Activated CD8-positive, alpha-beta memory T cell treated with anti-CD3 and anti-CD28 coated beads, Interleukin-2, amount 50 U/mL, for 1 hour (primary cell): ENCODE measurements around the gene ENO1.

Source experiments
- DNase-seq: peaks from one replicate; pipeline ENCODE4 v3.0.0-alpha.2; 2020; ENCODE audit errors: extremely low read depth

ENO1 gene

DNA sequence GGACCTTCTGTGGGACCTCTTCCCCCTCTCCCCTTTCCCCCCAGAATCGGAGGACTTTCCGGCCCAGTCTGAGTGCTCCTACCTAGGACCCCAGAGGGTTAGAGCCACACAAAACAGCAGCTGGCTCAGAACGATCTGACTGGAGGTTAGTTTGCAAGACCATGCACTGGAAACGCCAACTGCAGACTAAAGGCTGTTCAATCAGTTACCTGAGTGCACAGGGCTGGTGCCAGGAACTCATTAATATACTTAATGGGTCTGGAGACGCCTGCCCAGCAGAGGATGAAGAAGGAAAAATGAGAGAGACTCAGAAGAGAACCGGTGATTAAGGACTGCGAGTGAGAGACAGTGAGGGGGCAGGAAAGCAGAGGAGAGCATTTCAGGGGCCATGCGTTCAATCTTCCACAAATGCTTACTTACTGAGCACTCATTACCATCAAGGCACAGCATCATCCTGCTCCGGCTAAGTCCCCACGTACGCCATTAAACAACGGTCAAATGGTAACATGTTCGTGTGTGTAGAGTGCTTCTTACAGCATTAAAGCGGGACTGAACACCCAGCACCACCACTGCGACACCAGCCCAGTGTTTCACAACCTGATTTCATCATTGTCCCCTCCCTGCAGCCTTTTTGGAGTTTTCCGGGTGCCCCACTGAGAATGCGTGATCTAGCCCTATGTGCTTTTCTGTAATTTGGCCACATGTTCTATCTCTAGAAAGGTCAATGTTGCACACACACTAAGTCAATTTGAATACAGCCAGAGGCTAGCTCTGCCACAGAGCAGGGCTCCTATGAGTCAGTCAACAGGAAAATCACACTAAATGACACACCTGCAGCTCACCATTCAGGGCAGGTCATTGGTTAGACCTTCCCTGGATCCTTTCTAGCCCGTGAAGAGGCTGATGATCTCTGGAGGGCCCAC lies 7.6 kb downstream of the ENO1 start:
- DNase-seq = no peak

DNA sequence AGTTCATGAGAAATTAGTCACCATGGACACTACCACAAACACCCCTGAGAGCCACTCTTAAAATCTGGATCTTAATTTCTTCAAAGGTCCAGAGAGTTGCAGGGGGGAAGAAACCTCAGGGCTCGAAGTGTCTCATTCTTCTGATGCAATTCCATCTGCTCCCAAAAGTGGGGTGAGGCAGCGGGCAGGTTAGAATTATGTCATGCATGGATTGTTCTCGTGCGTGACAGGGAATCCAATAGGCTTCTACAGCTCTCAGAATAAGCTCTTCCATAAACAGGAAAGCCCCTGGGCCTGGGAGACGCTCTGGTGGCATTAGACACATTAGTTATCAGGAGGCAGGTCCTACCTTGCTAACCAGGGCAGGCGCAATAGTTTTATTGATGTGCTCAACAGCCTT lies 8.4 kb downstream of the ENO1 start:
- DNase-seq = no peak

DNA sequence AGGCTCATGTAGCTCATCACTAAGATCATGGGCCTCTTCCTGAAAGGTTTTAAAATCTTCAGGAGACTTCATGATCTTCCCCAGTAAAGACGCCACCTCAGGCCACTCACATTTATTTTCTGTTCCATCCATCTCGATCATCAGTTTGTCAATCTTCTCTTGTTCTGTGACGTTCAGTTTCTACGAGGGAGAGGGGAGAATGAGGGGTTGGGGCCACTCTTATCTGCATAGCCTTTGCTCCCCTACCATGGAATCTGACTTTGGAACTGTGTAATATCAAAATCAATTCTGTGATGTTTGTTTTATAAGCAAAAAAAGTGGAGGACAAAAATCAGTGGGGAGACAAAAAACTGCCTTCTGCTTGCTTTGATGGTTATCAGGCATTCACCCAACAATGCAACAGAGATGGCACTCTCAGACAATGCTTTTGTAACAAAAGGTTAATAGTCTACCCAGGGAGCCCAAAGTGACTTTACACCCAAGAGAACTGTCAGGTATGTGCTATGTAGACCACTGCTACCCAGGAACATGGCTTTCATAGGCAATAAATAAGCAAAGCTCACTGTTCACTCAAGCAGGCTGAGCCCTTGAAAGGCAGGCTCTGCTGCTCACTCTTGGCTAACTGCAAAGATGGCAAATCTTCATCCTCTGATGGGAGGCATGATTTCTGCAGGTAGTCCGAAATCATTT lies 10.5 kb downstream of the ENO1 start:
- no peak for DNase-seq

DNA sequence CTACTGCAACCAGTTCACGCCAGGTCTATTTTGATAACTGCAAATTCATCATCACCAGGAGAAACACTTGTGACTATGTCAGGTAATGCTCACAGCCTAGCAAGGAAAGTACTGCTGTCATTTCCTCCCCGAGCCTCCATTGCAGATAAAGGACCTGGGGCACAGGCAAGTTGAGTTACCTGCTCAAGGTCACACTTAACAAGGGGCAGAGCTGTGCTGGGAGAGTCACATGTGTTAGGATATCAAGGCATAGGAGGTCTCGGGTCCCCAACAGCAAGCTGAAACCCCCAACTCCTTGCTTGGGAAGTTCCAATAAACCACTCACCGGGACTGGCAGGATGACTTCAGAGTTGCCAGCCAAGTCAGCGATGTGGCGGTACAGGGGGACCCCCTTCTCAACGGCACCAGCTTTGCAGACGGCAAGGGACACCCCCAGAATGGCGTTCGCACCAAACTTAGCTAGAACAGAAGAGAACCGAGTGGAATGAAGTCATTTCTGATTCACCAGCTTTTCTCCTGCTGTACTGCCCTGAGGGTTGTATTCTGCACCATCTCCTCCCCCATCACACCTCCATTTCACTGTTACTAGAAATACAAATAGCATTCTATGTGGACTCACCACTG lies 11.6 kb downstream of the ENO1 start:
- DNase-seq = no peak

DNA sequence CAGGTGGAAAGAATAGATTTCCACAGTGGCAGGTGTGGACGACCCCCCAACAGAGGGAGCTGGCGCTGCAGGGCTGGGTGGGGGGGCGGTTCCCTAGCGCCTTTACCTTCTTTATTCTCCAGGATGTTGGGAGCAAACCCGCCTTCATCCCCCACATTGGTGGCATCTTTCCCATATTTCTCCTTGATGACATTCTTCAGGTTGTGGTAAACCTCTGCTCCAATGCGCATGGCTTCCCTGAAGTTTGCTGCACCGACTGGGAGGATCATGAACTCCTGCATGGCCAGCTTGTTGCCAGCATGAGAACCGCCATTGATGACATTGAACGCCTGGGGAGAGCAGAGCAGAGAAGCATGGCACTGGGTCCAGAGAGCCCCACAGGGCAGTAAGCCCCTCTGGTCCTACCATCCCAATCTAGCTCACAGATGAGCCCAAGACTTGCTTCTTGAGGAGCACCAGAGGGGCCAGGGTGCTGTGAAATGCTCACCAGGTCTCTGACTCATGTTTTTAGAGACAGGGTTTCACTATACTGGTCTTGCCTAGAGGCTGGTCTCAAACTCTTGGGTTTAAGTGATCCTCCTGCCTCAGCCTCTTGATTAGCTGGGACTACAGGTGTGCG lies 12.2 kb downstream of the ENO1 start:
- DNase-seq = no peak

DNA sequence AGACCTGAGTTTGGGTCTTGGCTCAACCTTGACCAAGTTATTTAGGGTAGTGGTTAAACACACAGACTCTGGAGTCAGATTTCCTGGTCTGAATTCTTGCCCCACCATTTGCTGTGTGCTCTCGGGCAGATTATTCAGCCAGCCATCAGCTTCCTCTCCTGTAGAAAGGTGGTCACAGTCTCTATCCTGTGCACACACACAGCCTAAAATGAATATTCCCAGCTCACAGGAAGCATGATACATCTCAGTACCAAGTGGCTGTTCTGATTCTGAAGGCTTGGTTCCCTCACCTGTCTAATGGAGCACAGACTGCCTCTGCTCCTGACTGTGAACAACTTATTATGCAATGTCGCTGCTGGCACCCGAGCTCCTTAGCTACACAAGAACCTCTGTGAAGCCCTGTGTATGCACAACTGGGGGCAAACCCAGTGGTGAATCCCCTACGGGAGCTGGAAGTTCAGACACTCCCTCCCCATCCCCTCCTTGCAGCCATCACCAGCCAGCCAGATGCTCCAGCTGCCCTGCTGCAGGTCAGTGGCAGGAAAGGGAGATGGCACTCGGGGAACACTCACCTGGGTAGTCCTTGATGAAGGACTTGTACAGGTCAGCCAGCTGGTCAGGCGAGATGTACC lies 13.7 kb downstream of the ENO1 start:
- no peak for DNase-seq

DNA sequence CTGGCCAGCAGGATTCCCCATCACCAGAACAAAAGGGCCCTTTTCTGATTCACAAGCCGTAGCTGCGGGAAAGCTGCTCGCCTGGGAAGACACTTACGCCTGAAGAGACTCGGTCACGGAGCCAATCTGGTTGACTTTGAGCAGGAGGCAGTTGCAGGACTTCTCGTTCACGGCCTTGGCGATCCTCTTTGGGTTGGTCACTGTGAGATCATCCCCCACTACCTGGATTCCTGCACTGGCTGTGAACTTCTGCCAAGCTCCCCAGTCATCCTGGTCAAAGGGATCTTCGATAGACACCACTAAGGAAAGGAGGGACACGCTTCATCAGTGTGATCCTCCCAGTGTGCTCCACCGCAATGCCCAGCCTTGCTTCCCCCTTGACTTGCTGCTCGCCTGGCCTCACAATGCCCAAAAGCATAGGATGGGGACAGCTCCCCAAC lies 14.7 kb downstream of the ENO1 start:
- no peak for DNase-seq

DNA sequence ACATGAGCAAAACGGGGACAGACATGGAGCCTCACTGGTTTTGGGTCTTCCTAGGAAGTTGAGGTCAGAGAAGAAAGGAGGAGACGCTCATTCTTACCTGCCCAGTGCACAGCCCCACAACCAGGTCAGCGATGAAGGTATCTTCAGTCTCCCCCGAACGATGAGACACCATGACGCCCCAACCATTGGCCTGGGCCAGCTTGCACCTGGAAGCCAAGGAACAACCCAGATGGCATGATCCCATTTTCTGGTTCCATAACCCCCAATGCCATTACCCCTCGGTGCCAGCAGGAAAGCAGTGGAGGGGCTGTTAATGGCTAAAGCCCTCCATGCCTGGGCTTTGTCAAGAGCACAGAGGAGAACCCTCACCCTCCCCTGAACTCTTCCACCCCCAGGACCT lies 15.3 kb downstream of the ENO1 start:
- no peak for DNase-seq

DNA sequence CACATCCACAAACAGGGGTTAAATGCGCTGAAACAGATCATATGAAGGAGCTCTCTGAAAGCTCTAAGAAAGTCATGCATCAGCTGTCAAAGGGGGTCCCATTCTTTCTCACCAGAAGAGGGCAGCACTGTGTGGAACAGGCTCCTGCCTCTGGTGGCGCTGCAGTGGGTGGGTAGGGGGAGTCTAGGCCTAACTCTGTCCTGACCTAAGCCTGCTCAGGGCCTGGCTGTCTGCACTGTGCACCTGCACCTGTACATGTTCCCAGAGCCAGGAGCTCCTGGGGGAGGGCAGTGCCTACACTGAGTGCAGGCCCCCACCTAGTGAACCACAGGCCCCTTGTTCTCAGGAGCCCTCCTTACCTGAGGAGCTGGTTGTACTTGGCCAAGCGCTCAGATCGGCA lies 16.0 kb downstream of the ENO1 start:
- DNase-seq = no peak

DNA sequence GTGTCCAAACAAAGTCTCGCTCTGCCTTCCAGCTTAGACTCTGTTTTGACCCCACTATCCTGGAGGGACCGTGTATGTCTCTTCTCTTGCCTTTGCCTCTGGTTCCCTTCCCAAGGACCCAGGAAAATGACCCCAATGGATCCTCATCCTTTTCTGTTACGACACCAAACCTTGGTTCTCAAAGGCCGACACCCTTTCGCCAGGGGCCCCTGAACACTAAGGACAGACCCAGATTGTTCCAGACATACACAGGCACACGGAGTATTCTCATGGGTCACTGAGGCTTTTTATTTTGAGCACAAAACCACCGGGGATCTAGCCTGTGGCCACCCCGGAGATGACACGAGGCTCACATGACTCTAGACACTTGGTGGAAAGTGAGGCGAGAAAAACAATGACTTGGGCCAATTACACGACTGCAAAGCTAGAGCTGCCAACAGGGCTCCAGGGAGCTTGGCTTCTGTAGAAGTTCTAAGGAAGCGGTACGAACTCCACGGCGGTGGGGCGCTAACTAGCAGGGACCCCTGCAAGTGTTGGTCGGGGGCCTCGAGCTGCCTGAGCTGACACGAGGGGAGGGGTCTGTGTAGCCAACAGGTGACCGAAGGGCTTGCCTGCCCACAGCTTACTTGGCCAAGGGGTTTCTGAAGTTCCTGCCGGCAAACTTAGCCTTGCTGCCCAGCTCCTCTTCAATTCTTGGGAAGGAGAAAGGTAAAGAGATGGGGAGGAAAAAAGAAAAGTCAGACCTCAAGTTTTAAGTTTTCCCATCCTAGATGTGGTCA lies 17.6 kb downstream of the ENO1 start:
- no peak for DNase-seq

DNA sequence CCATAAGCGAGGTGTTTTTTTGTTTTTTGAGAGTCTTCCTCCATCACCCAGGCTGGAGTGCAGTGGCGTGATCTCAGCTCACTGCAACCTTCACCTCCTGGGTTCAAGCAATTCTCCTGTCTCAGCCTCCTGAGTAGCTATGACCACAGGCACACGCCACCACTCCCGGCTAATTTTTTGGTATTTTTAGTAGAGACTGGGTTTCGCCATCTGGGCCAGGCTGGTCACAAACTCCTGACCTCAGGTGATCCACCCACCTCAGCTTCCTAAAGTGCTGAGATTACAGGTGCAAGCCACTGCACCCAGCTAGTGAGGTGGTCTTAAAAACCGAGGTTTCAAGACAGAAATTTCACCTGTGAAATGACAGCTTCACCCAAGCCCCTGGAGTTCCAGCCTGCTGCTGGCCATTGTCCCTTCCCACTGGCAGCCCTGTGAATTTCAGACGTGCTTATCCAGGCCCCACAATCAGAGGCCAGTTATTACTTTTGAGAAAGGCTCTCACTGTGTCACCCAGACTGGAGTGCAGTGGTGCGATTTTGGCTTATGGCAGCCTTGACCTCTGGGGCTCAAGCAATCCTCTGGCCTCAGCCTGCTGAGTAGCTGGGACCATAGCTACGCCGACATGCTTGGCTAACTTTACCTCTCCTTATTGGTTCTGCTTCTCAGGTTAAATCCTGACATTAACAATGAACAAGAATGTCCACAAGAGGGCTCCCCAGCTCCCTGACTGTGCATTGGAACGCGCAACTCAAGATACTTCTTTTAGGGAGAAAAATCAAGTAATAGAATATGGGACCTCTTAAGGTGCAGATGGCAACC lies 19.4 kb downstream of the ENO1 start:
- peak; percentile 32 for DNase-seq

DNA sequence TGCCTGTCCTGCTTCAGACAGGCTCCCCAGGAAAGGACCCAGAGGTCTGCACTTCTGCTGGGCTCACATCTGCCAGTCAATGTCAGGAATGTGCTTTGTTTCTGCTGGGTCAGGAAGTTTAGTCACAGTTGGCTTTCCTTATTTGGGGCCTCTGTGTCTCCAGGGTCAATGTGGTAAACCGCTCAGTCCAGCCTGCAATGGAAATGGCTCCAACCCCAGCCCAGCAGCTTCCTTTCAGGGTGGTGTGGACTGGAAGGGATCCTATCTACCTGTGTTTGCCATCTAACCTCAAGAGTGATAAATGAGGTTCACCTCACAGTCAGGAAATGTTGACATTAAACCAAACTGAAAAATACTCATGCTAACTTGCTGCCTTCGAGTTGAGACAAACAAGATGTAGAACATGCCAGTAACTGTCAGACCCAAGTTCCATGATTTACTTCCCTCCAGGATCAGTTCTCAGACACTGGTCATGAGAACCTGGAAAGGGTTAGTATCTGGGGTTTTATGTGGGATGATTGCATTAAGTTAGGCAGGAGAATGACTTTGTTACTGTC lies 20.3 kb downstream of the ENO1 start:
- no peak for DNase-seq

DNA sequence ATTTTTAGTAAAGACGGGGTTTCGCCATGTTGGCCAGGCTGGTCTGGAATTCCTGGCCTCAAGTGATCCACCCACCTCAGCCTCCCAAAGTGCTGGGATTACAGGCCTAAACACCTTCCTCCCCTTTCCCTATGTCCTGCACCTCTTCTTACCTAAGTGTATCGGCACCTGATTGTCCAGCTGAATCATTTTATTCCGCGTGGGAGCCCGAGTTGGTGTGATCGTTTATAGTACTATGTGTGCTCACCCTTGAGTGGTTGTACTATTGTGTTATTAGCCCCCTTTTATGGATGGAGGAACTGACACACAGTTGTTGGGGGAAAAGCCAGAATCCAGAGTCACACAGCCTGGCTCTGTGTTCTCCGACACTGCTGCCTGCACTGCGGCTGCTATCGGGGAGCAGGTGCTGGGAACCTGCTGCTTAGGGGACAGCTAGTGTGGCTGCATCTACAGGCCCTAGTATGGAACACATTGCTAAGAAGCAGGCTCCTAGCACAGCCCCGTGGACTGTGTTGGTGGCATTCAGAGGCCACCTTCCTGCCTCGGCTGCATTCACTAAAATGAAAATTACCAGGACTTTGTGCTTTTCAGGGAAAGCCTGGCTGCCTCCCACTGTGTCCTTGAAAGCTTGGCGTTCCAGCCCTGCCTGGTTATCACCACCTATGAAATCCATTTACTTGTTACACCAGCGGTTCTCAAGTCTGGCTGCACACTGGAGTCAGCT lies 21.6 kb downstream of the ENO1 start:
- no peak for DNase-seq

DNA sequence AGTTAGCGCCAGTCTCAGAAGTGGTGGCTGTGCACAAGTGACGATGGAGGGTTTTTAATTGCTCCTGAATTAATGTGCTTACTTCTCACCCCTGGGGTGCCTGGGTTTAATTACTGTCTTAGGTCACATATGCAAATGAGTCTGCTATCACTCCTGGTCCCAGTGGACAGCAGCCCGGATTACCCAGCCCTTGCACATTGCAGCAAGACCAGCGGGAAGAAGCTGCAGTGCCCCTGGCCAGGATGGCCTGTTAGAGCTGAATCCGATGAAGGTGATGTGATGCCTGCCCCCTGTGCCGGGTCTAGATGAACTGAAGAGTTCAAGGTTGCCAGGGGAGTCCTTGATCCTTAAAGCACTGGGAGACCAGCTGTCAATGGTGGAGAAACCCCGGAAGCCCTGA lies 24.2 kb downstream of the ENO1 start:
- DNase-seq = no peak

DNA sequence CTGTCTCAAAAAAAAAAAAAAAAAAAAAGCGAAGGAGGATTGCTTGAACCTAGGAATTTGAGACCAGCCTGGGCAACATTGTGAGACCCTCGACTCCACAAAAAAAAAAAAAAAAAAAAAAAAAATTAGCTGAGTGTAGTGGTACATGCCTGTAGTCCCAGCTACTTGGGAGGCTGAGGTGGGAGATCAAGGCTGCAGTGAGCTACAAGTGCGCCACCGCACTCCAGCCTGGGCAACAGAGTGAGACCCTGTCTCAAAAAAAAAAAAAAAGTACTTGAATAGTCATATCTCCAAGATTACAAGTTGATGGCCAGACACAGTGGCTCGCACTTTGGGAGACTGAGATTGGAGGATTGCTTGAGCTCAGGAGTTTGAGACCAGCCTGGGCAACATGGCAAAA lies 27.4 kb downstream of the ENO1 start:
- no peak for DNase-seq

DNA sequence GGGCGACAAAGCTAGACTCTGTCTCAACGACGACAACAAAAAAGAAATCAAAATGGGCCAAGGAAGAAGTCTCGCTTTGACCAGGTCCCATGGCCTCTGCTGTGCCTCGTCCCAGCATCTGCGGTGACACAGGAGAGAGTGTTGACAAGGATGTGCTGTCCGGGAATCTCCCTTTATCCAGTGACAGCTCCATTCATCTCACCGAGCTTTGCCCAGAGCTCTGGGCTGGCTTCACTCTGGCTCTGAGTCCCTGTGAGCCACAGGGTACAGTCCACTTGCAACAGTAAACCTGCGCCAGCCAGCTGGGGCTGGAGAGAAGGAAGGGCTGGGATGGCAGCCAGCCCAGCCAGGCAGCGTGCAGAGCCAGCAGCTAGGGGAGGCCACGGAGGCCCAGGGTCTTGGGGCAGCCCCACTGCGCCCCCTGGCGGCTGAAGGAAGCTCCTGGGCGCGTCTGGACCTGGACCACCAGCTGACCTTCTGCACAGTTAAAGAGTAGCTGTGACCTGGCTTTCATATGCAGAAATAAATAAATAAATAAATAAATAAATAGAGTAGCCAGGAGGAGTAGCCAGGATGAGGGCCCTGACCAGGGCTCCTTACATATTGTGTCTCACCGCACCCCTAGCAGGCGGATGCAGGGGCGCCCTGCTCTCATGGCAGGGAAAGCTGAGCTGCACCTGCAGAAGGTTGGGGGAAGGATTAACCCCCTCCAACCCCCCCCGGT lies 29.7 kb downstream of the ENO1 start:
- DNase-seq = peak; percentile 35

DNA sequence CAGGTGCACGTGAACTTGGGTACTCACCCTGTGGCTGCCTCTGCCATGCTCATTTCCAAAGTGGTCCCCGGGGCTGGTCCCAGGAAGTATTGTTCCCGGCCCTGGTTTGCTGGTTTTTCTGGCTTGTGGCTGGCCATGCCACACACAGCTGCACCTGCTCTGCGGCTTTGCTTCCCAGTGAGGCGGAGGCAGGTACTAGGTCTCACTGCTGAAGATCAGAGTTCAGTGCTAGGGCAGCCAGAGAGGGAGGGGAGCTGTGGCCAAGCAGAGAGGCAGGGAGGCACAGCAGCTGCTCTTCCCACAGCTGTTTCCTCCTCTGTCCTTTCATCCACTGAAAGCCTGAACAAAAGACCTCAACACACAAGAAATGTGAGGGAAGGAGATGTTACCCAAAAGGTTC lies 30.5 kb downstream of the ENO1 start:
- DNase-seq = no peak

DNA sequence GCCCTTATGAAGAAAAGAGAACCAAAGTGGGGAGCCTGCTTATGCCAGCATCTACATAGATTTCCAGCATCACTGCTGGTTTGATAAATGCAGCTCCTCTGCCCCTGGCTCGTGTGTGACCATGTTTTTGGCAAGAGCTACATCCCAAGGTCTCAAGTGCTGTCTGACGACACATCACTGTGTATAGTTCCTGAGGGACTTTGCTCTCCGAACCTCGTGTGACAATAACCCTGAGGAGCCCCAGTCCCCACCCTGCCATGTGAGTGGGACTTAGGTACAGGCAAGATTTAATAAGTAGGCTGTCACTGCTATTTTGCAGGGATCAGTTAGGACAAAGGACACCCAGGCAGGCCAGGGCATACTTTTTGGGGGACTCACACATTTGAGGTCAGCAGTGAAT lies 32.2 kb downstream of the ENO1 start:
- no peak for DNase-seq
